ENCODE results near the gene CLEC4E. TPM values are rescaled to one million over a fixed set of nuclear protein-coding genes. Genes with fewer than 3 reads are reported as not detected.
"Not testable (repeated sequence)": the region's sequence is repeated elsewhere in the genome, so short reads cannot be mapped to it uniquely, and the experiment has no call there.

CLEC4E gene
- total RNA-seq, 2 donors from 2014 or later = 4.5 to 5.6 TPM

GRCh38 chr12:8572507-8572906 lies 31.8 kb upstream of the CLEC4E start:
- DNase-seq (ENCODE audit: low spot score) (no peak), ATAC-seq (ENCODE audit: insufficient number of reproducible peaks, low FRiP score, low read depth) (no peak)
- Histone ChIP-seq H3K9me3 (no peaks in the 10 kb centered on the region), H3K4me1 (ENCODE audit: control insufficient read depth in 1 of 2, low read depth in 2 of 2) (no peaks in the 10 kb centered on the region), H3K4me3 (no peak overlapping the region), H3K27ac (no peak overlapping the region), H3K36me3 (no peaks in the 10 kb centered on the region), H3K27me3 (replicated peaks; ENCODE audit: insufficient read depth) (peaks cover 5% of the 10 kb centered on the region)
- TF ChIP-seq CTCF (IDR thresholded peaks at IDR 0.05) = no peak

- Histone ChIP-seq H3K27ac (no peak overlapping the region), H3K4me1 (ENCODE audit: control insufficient read depth in 1 of 2, low read depth in 2 of 2) (no peaks in the 10 kb centered on the region), H3K9me3 (peaks cover 6% of the 10 kb centered on the region), H3K36me3 (no peaks in the 10 kb centered on the region), H3K27me3 (replicated peaks; ENCODE audit: insufficient read depth) (no peaks in the 10 kb centered on the region), H3K4me3 (no peak overlapping the region)
- DNase-seq (ENCODE audit: low spot score) (no peak), ATAC-seq (ENCODE audit: insufficient number of reproducible peaks, low FRiP score, low read depth) (no peak)
- TF ChIP-seq CTCF (IDR thresholded peaks at IDR 0.05) = no peak
Observed at GRCh38 chr12:8566525-8566924, 25.8 kb upstream of the CLEC4E start.

- not testable (repeated sequence) for H3K4me1 ChIP-seq (ENCODE audit: control insufficient read depth in 1 of 2, low read depth in 2 of 2); H3K4me3 ChIP-seq; DNase-seq (ENCODE audit: low spot score); H3K36me3 ChIP-seq; ATAC-seq (ENCODE audit: insufficient number of reproducible peaks, low FRiP score, low read depth); H3K27ac ChIP-seq; H3K9me3 ChIP-seq; H3K27me3 ChIP-seq (replicated peaks; ENCODE audit: insufficient read depth)
Observed at GRCh38 chr12:8566052-8566451, 25.3 kb upstream of the CLEC4E start.

GRCh38 chr12:8564656-8565055 lies 24.0 kb upstream of the CLEC4E start:
- ATAC-seq (ENCODE audit: insufficient number of reproducible peaks, low FRiP score, low read depth) = no peak
- Histone ChIP-seq H3K36me3 (no peaks in the 10 kb centered on the region), H3K4me1 (ENCODE audit: control insufficient read depth in 1 of 2, low read depth in 2 of 2) (no peaks in the 10 kb centered on the region), H3K27me3 (replicated peaks; ENCODE audit: insufficient read depth) (no peaks in the 10 kb centered on the region), H3K4me3 (no peak overlapping the region), H3K27ac (no peak overlapping the region), H3K9me3 (peaks cover 6% of the 10 kb centered on the region)
- DNase-seq (ENCODE audit: low spot score) = no peak
- TF ChIP-seq CTCF (IDR thresholded peaks at IDR 0.05) = no peak

GRCh38 chr12:8563356-8563755 lies 22.7 kb upstream of the CLEC4E start:
- H3K4me1 ChIP-seq (ENCODE audit: control insufficient read depth in 1 of 2, low read depth in 2 of 2) = no peaks in the 10 kb centered on the region
- no peak overlapping the region for H3K4me3 ChIP-seq
- H3K27me3 ChIP-seq (replicated peaks; ENCODE audit: insufficient read depth) = no peaks in the 10 kb centered on the region
- no peak for TF ChIP-seq CTCF (IDR thresholded peaks at IDR 0.05)
- no peaks in the 10 kb centered on the region for H3K36me3 ChIP-seq
- ATAC-seq (ENCODE audit: insufficient number of reproducible peaks, low FRiP score, low read depth) (no peak), DNase-seq (ENCODE audit: low spot score) (no peak)
- H3K27ac ChIP-seq = no peak overlapping the region
- peaks cover 6% of the 10 kb centered on the region for H3K9me3 ChIP-seq

GRCh38 chr12:8562310-8562709 lies 21.6 kb upstream of the CLEC4E start:
- Histone ChIP-seq H3K36me3 (no peaks in the 10 kb centered on the region), H3K4me3 (no peak overlapping the region), H3K9me3 (peaks cover 6% of the 10 kb centered on the region), H3K4me1 (ENCODE audit: control insufficient read depth in 1 of 2, low read depth in 2 of 2) (no peaks in the 10 kb centered on the region), H3K27ac (no peak overlapping the region), H3K27me3 (replicated peaks; ENCODE audit: insufficient read depth) (no peaks in the 10 kb centered on the region)
- TF ChIP-seq CTCF (IDR thresholded peaks at IDR 0.05) = no peak
- ATAC-seq (ENCODE audit: insufficient number of reproducible peaks, low FRiP score, low read depth) (no peak), DNase-seq (ENCODE audit: low spot score) (no peak)
